ENCODE results near the gene ACSL5.
"Not testable (repeated sequence)": the region's sequence is repeated elsewhere in the genome, so short reads cannot be mapped to it uniquely, and the experiment has no call there.

The ACSL5 gene

GRCh38 chr10:112394475-112394875 lies 20.6 kb downstream of the ACSL5 start:
- no peaks in the 10 kb centered on the region for H3K27me3 ChIP-seq (ENCODE audit: insufficient read depth, poor library complexity, severe bottlenecking)
- H3K9me3 ChIP-seq (ENCODE audit: severe bottlenecking) = no peaks in the 10 kb centered on the region
- no peak for TF ChIP-seq CTCF (IDR thresholded peaks at IDR 0.05; ENCODE audit: poor library complexity, severe bottlenecking)
- ATAC-seq (ENCODE audit: low read depth) = no peak
- H3K36me3 ChIP-seq (ENCODE audit: low read depth) = no peaks in the 10 kb centered on the region
- DNase-seq (ENCODE audit: low spot score) = no peak
- no peak overlapping the region for H3K27ac ChIP-seq (ENCODE audit: poor library complexity, severe bottlenecking)
- no peak overlapping the region for H3K4me3 ChIP-seq (ENCODE audit: severe bottlenecking)
- peaks cover 3% of the 10 kb centered on the region for H3K4me1 ChIP-seq (ENCODE audit: insufficient read depth, poor library complexity, severe bottlenecking)

GRCh38 chr10:112395809-112396530 lies 22.1 kb downstream of the ACSL5 start:
- H3K36me3 ChIP-seq (ENCODE audit: low read depth) = no peaks in the 10 kb centered on the region
- no peak overlapping the region for H3K4me3 ChIP-seq (ENCODE audit: severe bottlenecking)
- H3K9me3 ChIP-seq (ENCODE audit: severe bottlenecking) = no peaks in the 10 kb centered on the region
- H3K27me3 ChIP-seq (ENCODE audit: insufficient read depth, poor library complexity, severe bottlenecking) = no peaks in the 10 kb centered on the region
- TF ChIP-seq CTCF (IDR thresholded peaks at IDR 0.05; ENCODE audit: poor library complexity, severe bottlenecking) = no peak
- DNase-seq (ENCODE audit: low spot score) (no peak), ATAC-seq (ENCODE audit: low read depth) (no peak)
- no peak overlapping the region for H3K27ac ChIP-seq (ENCODE audit: poor library complexity, severe bottlenecking)
- H3K4me1 ChIP-seq (ENCODE audit: insufficient read depth, poor library complexity, severe bottlenecking) = no peaks in the 10 kb centered on the region

GRCh38 chr10:112397592-112397991 lies 23.7 kb downstream of the ACSL5 start:
- no peaks in the 10 kb centered on the region for H3K36me3 ChIP-seq (ENCODE audit: low read depth)
- H3K27ac ChIP-seq (ENCODE audit: poor library complexity, severe bottlenecking) = no peak overlapping the region
- no peaks in the 10 kb centered on the region for H3K27me3 ChIP-seq (ENCODE audit: insufficient read depth, poor library complexity, severe bottlenecking)
- H3K4me3 ChIP-seq (ENCODE audit: severe bottlenecking) = no peak overlapping the region
- no peak for ATAC-seq (ENCODE audit: low read depth)
- no peak for TF ChIP-seq CTCF (IDR thresholded peaks at IDR 0.05; ENCODE audit: poor library complexity, severe bottlenecking)
- H3K4me1 ChIP-seq (ENCODE audit: insufficient read depth, poor library complexity, severe bottlenecking) = no peaks in the 10 kb centered on the region
- no peaks in the 10 kb centered on the region for H3K9me3 ChIP-seq (ENCODE audit: severe bottlenecking)
- no peak for DNase-seq (ENCODE audit: low spot score)

GRCh38 chr10:112402917-112403316 lies 29.0 kb downstream of the ACSL5 start:
- H3K27me3 ChIP-seq (ENCODE audit: insufficient read depth, poor library complexity, severe bottlenecking) = no peaks in the 10 kb centered on the region
- ATAC-seq (ENCODE audit: low read depth) (no peak), DNase-seq (ENCODE audit: low spot score) (no peak)
- H3K4me1 ChIP-seq (ENCODE audit: insufficient read depth, poor library complexity, severe bottlenecking) = peaks cover 4% of the 10 kb centered on the region
- H3K9me3 ChIP-seq (ENCODE audit: severe bottlenecking) = no peaks in the 10 kb centered on the region
- H3K4me3 ChIP-seq (ENCODE audit: severe bottlenecking) = no peak overlapping the region
- H3K36me3 ChIP-seq (ENCODE audit: low read depth) = no peaks in the 10 kb centered on the region
- TF ChIP-seq CTCF (IDR thresholded peaks at IDR 0.05; ENCODE audit: poor library complexity, severe bottlenecking) = no peak
- no peak overlapping the region for H3K27ac ChIP-seq (ENCODE audit: poor library complexity, severe bottlenecking)

GRCh38 chr10:112404617-112405016 lies 30.7 kb downstream of the ACSL5 start:
- peak; percentile 84 for ATAC-seq (ENCODE audit: low read depth)

GRCh38 chr10:112406806-112407205 lies 32.9 kb downstream of the ACSL5 start:
- not testable (repeated sequence) for H3K36me3 ChIP-seq (ENCODE audit: low read depth); ATAC-seq (ENCODE audit: low read depth); H3K4me3 ChIP-seq (ENCODE audit: severe bottlenecking); H3K27ac ChIP-seq (ENCODE audit: poor library complexity, severe bottlenecking); DNase-seq (ENCODE audit: low spot score); H3K27me3 ChIP-seq (ENCODE audit: insufficient read depth, poor library complexity, severe bottlenecking); H3K4me1 ChIP-seq (ENCODE audit: insufficient read depth, poor library complexity, severe bottlenecking); H3K9me3 ChIP-seq (ENCODE audit: severe bottlenecking)

More at GRCh38 chr10:112404617-112405016, 30.7 kb downstream of the ACSL5 start:
- H3K4me1 ChIP-seq (ENCODE audit: insufficient read depth, poor library complexity, severe bottlenecking) = peaks cover 4% of the 10 kb centered on the region
- DNase-seq (ENCODE audit: low spot score) = no peak
- H3K9me3 ChIP-seq (ENCODE audit: severe bottlenecking) = no peaks in the 10 kb centered on the region
- no peaks in the 10 kb centered on the region for H3K27me3 ChIP-seq (ENCODE audit: insufficient read depth, poor library complexity, severe bottlenecking)
- no peak overlapping the region for H3K4me3 ChIP-seq (ENCODE audit: severe bottlenecking)
- no peaks in the 10 kb centered on the region for H3K36me3 ChIP-seq (ENCODE audit: low read depth)
- no peak overlapping the region for H3K27ac ChIP-seq (ENCODE audit: poor library complexity, severe bottlenecking)
- TF ChIP-seq CTCF (IDR thresholded peaks at IDR 0.05; ENCODE audit: poor library complexity, severe bottlenecking) = no peak
